Fibroblast of the conjunctiva (primary cell): ENCODE results near the gene SIGLEC10.

Experiments
- DNase-seq: peaks from one replicate; pipeline ENCODE4 v3.0.0-alpha.2; 2010; ENCODE audit warnings: low read depth

SIGLEC10 gene

DNA sequence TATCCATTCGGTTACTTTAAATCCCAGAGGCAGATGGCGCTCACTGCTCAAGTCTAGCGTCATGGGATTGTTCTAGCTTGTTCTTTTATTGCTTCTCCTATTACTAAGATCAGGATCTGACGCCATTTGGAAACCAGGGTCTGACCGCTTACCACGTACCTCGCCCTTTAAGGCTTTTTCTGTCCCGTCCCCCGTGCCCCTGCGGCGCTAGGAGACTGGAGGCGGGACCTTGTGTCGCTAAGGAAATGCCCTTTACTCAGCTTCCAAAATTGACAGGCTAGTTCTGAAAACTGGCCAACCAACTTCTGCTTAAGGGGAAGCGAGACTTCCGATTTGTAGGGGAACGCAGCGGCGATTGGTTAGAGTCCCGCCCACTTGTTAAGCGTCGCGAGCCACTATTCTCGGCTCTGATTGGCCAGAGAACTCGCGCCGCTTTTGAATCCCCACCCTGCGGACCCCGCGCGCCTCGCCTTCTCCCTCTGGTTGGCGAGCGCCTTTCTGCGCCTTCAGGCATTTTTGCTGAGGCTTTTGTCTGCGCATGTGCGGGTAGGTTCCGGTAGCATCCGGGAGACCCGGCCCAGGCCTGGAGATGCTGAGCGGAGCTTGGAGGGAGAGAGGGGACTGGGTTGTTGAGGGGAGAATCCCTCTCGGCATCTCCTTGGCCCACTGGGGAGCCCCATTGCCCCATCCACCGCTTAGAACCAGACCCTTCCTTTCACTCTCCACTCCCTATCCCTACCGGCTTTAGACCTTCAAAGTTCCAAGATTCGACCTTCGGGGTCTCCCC, 23.2 kb downstream of the SIGLEC10 start:
- DNase-seq, result peak; percentile 99

DNA sequence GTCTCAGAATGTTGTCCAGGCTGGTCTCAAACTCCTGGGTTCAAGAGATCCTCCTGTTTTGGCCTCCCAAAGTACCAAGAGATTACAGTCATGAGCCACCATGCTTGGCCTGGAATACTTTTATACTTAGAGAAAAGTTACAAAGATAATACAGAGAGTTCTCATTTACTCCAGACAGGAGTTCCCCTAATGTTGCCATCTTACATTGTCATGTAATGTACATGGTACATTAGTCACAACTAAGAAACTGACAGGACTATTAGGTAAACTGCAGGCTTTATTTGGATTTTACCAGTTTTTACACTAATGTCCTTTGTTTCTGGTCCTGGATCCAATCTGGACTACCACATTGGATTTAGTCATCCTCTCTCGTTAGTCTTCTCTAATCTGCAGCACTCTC, 24.7 kb downstream of the SIGLEC10 start:
- DNase-seq, result no peak

DNA sequence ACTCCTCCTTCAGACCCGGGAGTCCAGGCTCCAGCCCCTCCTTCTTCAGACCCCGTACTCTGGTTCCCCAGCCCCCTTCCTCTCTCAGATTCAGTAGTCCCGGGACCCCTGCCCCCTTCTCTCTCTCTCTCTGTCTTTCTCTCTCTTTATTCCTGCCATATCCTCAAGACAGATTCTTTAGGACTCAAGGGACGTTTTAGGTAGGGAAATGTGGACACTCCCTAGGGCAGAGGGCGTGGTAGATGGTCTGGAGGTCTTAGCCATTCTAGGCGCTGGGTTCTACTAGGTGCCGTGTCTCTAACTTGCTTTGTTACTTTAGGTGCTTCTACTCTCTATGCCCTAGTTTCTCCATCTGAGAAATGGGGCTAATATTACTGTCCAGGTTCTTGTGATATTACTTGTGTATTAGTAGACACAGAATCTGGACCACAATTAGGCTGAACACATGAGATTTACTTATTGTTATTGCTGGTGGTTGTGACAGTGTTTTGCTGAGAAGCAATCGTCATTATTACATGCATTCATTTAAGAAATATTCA, 26.3 kb downstream of the SIGLEC10 start:
- no peak for DNase-seq

DNA sequence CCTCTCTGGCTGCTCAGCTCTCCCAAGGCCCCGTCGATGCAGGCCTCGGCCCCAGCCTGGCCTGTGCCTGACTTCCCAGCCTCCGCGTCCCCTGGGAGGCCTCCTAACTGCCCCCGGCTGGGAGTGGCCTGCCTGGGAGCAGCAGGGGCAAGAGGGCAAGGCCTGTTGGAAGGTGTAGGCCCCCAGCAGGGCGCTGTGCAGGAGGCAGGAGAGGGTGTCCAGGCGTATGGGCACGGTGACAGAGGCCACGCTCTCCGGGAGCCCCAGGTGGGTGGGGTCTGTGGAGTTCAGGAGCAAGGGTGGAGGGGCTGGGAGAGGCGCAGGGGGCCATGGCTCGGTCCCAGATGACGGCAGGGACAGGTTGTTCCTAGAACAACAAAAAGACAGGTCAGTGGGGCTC, 28.3 kb downstream of the SIGLEC10 start:
- no peak for DNase-seq

DNA sequence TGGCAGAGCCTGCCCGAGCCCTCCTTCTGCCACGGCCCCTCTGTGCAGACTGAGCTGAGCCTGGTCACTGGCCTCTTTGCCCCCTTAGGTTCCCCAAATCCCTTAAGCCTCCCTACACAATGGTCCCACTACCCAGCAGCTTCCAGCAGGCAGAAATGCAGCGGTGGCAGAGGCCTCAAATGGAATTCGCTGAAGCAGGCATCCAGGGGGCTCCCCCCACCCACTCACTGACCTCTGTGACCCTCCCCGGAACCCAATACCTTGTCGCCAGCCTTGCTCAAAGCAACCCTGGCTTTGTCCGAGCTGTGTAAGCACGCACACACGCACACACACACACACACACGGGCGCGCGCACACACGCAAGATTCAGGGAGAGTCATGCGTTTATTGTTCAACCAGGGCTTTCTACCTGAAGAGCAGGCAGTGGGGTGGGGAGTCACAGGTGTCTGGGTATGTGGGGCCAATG, 29.5 kb downstream of the SIGLEC10 start, which contains the start of gene LIM2:
TSS of gene LIM2 (minus strand) at position 51 of the 466 bp plus-strand sequence. CDS start 531 bp downstream, outside the sequence.
- no peak for DNase-seq

DNA sequence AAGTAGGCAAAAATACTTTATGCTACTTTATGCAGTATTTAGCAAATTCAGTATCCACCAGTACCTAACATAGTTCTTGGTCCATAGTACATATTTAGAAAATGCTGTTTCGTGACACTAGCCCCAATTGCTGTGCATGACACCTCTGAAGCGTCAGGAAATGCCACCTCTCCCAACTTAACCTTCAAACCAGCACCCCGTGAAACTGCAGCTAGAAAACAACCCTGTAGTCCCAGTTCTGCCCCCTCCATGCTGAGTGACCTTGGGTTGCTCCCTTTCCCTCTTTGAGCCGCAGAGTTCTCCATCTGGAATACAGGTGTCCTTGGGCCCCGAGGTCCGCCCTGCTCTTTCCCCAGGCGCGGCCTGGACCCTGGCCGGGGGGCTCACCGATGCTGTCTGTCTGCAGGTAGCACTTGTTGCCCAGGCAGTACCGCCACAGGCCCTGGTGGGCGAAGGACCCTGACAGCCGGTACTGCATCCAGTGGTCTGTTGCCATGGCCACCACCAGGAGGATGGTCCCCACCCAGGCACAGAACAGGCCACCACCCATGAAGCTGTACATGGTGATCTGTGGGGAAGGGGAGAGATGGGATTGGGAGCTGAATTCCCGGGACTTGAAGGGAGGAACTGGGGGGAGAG, 30.4 kb downstream of the SIGLEC10 start:
- no peak for DNase-seq

DNA sequence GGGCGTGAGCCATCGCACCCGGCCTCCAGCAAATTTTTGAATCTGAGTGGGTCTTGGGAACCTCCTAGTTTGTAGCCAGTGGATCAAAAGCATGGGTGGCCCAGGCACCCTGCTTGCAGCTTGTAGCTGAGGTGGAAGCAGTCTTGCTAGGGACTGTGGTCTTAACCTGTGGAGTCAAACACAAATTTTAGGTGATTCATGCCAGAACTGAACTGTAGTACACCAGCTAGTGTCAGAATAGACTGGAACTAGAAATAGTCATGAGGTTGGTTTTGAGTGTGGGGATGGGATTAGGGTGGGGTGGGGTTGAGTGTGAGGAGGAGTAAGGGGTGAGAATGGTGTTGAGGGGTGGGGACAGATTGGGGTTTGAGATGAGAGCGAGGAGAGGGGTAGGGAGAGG, 35.4 kb downstream of the SIGLEC10 start:
- DNase-seq, result no peak

DNA sequence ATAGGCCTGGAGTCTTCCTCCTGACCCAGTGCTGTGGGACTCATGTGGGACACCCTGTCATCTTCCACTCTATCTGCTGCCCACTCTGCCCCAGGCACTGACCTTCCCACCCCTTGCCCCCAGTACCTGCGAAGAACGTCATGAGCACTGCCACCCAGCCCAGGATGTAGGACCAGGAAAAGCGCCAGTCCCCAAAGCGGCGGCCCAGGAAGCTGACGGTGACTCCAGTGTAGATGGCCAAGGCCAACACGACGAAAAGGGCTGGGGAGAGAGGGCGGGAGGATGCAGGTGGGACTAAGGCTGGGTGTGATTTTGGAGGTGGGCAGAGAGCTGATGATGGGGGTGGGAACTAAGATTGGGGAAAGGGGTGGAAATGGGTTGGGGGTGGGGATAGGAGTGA, 37.1 kb downstream of the SIGLEC10 start:
- DNase-seq, result no peak

DNA sequence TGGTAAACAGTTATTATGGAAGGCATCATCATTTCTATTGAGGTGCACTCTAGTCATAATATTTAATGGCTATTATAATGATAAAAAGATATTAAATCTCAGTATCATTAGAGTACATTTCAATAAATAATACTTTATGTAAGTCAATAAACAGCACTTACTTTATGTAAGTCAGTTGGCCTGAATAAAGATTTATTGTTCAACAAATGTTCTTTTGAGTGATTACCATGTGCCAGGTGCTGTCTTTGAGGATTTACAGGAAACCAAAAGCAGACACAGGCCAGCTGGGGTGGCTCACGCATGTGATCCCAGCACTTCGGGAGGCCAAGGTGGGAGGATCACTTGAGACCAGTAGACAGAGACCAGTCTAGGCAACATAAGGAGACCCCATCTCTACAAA, 40.0 kb downstream of the SIGLEC10 start:
- no peak for DNase-seq

DNA sequence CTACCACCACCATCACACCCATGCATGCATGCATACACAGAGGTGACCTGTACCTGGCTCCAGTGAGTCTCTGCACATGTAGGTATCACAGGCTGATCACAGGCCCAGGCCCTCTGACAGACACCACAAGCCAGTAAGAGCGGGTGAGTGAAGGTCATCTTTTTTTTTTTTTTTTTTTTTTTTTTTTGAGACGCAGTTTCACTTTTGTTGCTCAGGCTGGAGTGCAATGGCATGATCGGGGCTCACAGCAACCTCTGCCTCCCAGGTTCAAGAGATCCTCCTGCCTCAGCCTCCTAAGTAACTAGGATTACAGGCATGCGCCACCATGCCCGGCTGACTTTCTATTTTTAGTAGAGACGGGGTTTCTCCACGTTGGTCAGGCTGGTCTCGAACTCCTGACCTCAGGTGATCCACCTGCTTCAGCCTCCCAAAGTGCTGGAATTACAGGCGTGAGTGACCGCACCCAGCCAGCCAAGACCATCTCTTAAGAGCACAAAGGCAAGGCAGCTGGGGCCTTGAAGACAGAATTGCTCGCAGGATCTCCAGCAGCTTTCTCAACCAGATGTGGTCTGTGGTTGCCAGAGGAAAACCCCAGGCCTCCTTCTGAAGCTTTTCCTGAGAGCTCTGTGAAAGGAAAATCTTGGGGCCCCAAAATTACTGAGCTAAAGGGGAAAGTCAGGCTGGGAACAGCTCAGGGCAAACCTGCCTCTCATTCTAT, 41.8 kb downstream of the SIGLEC10 start:
- DNase-seq, result no peak

DNA sequence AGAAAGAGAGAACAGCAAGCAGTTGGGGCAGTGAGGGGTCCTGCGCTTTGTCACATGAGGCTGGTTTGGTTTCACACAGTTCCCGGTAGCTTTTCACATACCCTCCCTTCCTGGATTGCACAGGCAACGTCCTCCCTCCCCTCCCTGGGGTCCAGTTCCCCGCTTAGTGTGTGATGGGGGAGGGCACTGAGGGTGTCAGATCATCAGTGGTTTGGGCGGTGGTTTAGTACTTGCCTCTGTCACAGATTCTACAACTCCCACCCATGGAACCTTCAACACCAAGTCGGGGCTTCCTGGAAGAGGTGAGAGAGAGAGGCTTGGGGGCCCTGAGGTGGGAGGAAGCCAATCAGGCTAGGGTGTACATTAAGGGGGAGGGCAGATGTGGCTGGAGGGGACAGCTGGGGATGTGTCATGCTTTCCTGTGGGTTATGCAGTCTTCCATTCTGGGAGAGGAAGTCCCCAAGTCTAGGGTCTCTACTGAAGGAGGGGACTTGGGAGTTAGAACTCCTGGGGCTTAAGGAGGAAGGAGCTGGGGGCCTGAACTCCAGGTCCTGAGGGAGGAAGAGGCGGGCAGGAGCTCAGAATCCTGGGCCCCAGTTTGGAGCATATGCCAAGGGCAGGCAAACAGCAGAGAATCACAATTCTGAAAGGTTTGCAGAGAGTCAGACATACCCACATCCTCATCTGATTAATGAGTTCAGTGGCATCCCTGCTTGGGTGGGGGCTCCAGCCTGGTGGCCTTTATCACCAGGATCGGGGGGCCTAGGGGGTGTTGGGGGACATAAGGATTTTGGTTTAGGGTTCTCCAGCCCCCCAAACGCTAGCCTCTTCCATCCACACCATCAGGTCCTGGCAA, 44.6 kb downstream of the SIGLEC10 start, which contains the start of gene NKG7:
TSS of gene NKG7 (minus strand) at position 6 of the 856 bp plus-strand sequence. CDS start 119 bp downstream, outside the sequence.
- DNase-seq, result no peak

DNA sequence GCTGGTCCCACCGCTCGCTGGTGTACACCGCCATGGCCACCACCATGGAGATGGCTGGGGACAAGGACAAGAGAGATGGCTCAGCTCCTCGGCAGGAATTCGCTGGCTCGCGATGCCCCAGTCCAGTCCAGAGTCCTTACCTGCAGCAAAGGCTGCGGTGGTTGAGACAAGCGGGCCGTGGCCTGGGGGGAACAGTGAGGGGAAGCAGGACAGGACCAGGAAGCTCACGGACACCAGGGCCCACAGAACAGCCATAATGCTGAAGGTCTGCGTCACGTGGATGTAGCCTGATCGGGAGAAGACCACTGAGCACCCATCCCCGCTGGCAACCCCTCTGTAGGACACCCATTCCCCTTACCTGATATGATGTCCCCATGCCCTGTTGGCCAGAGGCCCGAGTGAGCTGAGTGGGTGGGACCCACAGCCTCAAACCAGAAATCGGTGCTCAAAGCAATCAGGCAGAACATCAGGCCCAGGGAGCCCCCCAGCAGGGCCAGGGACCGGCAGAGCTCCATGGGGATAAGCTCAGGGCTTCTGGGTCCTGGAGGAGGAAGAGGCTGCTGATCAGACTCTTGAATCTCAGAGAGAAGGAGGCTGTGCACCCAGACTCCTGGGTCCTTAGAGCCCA, 45.3 kb downstream of the SIGLEC10 start:
- DNase-seq, result no peak

DNA sequence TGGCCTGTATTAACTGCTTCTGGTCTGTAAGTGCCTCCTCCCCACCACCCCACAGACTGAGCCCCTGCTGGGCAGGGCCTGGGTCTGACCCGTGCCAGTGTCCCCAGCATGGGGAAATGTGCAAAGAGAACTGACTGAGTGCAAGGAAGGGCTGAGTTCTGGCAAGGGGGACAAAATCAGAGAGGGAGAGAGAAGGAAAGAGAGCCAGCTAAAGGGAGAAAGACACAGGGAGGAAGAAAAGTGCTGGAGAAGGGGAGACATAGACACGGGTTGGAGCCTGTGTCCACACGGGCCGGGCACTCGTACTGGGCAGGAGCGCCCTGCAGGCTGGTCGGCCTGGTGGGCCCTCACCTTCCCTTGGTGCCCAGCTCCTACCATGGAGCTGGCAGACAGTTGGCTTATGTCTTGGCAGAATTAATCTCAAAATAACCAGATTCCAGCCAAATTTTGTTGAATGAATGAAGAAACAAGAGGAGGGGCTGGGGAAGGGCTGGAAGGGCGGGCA, 46.2 kb downstream of the SIGLEC10 start:
- DNase-seq, result no peak

DNA sequence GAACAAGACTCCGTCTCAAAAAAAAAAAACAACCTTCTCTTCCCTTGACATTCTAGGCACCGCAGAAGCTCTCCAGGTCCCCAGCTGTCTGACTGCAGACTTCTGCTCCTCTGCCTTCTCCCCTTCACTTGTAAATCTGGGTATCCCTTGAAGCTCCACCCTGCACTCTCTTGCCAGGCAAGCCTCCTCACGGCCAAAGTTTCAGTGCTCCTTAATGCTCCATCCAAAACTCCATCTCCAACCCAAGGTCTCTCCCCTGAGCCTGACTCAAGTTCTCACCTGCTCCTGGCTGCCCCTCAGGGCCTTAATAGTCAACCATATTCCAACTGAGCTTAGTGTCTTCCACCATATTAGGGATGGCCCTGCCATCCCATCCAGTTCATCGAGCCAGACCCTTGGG, 47.2 kb downstream of the SIGLEC10 start:
- DNase-seq, result no peak

DNA sequence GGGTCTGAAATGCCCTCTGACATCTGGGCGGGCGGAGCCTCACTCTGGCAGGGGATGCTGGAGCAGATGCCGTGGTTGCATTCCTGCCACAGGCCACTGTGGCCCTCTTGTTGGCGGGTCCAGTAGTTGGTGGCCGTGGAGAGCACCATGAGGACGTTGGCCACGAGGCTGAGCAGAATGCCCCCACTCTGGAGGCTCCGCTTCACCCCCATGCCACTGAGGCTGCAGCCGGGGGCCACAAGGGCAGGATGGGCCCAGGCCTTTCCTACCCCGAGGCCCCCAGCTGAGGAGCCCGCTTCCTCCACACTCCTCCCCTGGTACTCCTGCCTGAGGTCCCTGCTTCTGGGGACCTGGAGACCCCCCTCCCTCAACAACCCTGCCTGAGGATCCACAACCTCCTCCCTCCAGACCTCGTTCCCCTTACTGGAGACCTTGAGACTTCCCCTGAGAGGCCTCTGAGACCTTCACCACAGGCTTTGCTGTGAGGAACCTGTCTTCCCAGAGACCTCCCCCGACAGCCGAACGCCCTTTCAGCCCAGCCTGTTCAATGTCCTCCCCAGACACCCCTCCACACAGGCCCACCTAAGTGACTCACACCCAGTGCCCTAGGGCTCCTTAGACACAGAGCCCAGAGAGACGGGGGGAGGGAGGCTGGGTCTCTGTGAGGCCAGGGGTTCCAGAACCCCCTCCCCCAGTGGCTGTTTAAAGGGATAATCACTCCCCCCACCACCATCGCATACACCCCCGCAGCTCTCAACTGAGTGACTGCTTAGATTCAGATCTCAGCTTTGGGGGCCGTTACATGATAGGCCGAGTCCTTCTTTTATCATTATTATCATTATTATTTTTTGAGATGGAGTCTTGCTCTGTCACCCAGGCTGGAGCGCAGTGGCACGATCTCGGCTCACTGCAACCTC, 48.8 kb downstream of the SIGLEC10 start, which contains the start of gene CLDND2:
TSS of gene CLDND2 (minus strand) at position 638 of the 917 bp plus-strand sequence. CDS start at position 212, 426 bp downstream.
- no peak for DNase-seq

DNA sequence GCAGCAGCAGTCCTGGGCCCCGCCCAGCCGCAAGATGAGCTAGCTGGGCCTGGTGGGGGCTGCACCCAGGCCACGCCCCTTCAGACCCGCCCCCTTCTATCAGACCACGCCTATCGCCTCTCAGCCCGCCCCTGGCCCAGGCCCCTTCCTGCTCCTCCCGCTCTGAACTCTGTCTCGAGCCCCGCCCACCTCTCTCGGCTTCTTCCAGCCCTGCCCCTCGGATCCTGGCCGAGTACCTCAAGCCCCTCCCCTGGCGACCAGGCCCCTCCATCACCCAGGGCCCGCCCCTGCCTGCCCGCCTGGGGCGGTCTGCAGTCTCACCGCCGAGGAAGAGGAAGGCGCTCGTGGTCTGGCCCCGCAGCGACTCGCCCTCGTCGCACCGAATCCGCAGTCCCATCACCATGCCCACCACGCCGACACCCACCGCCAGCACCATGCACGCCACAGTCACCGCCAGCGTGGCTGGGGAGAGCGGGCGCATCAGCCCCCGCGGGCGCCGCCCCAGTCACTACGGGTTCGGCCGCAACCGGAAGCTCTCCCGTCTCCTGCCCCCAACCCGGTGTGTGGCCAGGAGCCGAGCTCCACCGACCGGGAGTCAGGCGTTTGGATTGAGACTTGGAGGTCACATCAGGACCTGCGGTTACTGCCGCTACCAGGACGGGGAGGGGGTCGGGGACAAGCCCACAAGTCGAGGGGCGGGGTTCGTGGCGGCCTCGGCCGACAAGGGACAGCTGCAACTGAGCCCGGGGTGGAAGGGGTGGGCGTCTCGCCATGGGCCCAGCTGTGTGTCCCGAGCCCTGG, 49.7 kb downstream of the SIGLEC10 start:
- peak; percentile 99 for DNase-seq

DNA sequence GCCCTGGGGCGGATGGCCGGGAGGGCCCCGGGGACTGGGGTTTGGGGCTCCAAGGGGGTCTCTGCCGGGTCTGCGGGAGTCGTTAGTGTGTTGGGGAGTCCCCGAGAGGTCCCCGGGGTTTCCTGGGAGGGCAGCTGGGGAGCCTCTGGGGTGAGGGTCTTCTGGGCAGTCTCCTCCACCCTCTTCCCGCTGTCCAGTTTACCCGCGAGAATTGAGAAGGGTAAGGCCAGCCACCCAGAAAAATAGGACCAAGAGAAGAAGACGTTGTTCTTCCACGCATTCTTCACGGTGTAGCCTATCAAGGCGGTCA, 50.2 kb downstream of the SIGLEC10 start:
- DNase-seq, result no peak

DNA sequence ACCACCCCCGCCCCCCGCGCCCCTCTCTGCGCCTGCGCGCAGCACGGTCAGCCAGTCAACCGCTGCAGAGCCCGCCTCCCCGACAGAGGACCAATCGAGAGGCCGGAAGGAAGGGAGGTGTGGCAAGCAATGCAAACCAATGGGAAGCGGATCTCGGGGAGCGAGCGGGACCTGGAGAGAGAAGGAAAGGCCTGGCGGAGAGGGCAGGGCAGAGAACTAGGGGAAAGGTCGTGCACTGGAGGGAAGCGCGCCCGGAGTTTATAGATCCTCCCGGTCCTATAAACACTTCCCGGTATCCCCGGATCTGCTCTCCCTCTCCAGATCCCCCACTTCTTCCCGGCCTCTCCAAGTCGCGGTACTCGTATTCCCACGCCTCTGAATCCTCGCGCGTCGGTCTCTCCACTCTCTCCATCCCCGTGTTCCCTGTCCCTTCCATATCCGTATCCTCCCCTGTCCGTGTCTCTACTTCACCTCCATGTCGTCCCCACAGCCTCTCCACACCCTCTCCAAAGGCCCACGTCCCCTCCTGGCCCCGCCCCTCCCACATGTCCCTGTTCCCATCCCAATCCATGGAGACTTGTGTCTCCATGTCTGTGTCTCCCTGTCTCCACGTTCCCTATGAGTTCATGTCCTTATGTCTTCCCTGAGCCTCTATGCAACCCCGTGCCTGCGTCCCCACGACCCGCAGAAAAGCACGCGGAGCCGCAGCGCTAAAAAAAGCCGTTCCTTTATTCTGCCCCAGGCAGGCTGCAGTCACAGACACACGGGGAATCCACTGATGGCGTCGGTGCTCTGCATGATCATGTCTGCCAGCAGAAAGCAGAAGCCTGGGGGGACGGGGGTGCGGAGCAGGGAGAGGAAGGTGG, 50.8 kb downstream of the SIGLEC10 start:
- DNase-seq, result peak; percentile 98
